GM13976 (cell line): Measurements from ENCODE around the gene UGT1A6.
"Not testable (repeated sequence)": the region's sequence is repeated elsewhere in the genome, so short reads cannot be mapped to it uniquely, and the experiment has no call there.

ENCODE experiments used
- DNase-seq: peaks from one replicate; pipeline ENCODE4 v3.0.0; 2012; ENCODE audit warnings: low spot score
- in situ Hi-C: fragments of 300-500 bp; cut with MboI; formaldehyde crosslinking; loops from one replicate; pipeline ENCODE4 v1.12.0; 2022; ENCODE audit warnings: low sequenced_read_pairs, mixed read lengths, inconsistent platforms; ENCODE audit not compliant: unreplicated experiment
- TF ChIP-seq, protein P1 (sequence below): IDR thresholded peaks from 2 replicates; pipeline ENCODE4 v1.5.1; 2012; ENCODE audit warnings: borderline replicate concordance, mild to moderate bottlenecking; ENCODE audit not compliant: insufficient read depth; ENCODE audit errors: extremely low read depth, missing control alignments, control extremely low read depth

The UGT1A6 gene

GRCh38 chr2:233714121-233714520 is 21.4 kb downstream of the UGT1A6 start:
- in situ Hi-C loops: loop anchor here (25.0 kb wide), 2 partner anchors 252 to 427 kb away; no protein-coding TSS in a partner anchor
- TF ChIP-seq, protein P1, sequence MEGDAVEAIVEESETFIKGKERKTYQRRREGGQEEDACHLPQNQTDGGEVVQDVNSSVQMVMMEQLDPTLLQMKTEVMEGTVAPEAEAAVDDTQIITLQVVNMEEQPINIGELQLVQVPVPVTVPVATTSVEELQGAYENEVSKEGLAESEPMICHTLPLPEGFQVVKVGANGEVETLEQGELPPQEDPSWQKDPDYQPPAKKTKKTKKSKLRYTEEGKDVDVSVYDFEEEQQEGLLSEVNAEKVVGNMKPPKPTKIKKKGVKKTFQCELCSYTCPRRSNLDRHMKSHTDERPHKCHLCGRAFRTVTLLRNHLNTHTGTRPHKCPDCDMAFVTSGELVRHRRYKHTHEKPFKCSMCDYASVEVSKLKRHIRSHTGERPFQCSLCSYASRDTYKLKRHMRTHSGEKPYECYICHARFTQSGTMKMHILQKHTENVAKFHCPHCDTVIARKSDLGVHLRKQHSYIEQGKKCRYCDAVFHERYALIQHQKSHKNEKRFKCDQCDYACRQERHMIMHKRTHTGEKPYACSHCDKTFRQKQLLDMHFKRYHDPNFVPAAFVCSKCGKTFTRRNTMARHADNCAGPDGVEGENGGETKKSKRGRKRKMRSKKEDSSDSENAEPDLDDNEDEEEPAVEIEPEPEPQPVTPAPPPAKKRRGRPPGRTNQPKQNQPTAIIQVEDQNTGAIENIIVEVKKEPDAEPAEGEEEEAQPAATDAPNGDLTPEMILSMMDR: no peak
- DNase-seq: no peak

- no peak for DNase-seq
- TF ChIP-seq, protein P1: no peak
- in situ Hi-C loops: loop anchor here (25.0 kb wide), 2 partner anchors 256 to 431 kb away; no protein-coding TSS in a partner anchor
Observed at GRCh38 chr2:233718552-233718951, 25.9 kb downstream of the UGT1A6 start, which contains the start of gene UGT1A4. TSS of gene UGT1A4 (plus strand) at chr2:233718736. CDS start at chr2:233718821, 85 bp downstream.

GRCh38 chr2:233728723-233729301 is 36.1 kb downstream of the UGT1A6 start, which contains the start of gene UGT1A3:
TSS of gene UGT1A3 (plus strand) at chr2:233729042. CDS start at chr2:233729127, 85 bp downstream.
- TF ChIP-seq, protein P1: no peak
- in situ Hi-C loops: no loop called here
- no peak for DNase-seq

GRCh38 chr2:233736868-233737653 is 44.4 kb downstream of the UGT1A6 start:
- in situ Hi-C loops: not testable (repeated sequence)

DNA sequence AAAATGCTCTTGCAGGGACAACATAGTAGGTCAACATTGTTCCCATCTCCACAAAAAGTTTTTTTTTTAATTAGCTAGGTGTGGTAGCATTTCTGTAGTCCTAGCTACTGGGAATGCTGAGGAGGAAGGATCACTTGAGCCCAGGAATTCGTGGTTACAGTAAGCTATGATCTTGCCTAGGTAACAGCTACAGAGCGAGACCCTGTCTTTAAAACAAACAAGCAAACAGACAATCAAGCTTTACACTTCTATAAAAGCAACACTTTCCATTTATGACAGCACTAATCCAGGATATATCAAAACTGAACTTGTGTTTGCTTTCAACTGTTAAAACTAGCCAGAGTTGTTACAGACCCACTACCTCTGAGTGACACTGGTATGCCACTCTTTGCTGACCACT is 48.2 kb downstream of the UGT1A6 start:
- TF ChIP-seq, protein P1: no peak
- DNase-seq: no peak
- in situ Hi-C loops: no loop called here

More at GRCh38 chr2:233736868-233737653, 44.4 kb downstream of the UGT1A6 start:
- not testable (repeated sequence) for DNase-seq

GRCh38 chr2:233743464-233744259 is 51.0 kb downstream of the UGT1A6 start:
- TF ChIP-seq, protein P1: no peak
- DNase-seq: no peak
- in situ Hi-C loops: no loop called here
